HG03432 (cell line): ENCODE results near the gene IMPACT.

Experiments used
- ATAC-seq: cut with Tn5 transposase; IDR thresholded peaks from one replicate; pipeline ENCODE4 v1.9.1; 2021; ENCODE audit warnings: mild to moderate bottlenecking, moderate library complexity; ENCODE audit not compliant: unreplicated experiment

Gene IMPACT

GRCh38 chr18:24474406-24474805, 47.9 kb downstream of the IMPACT start:
- no peak for ATAC-seq

GRCh38 chr18:24475926-24476589, 49.6 kb downstream of the IMPACT start:
- no peak for ATAC-seq

GRCh38 chr18:24479371-24479770, 52.9 kb downstream of the IMPACT start:
- no peak for ATAC-seq

GRCh38 chr18:24482821-24483220, 56.4 kb downstream of the IMPACT start:
- no peak for ATAC-seq

- ATAC-seq, result no peak
Observed at GRCh38 chr18:24485681-24486080, 59.2 kb downstream of the IMPACT start.

- no peak for ATAC-seq
Observed at GRCh38 chr18:24486684-24487083, 60.2 kb downstream of the IMPACT start.

- ATAC-seq, result no peak
Observed at GRCh38 chr18:24488824-24489493, 62.5 kb downstream of the IMPACT start.

- no peak for ATAC-seq
Observed at GRCh38 chr18:24490539-24490938, 64.1 kb downstream of the IMPACT start.

GRCh38 chr18:24491927-24492834, 65.7 kb downstream of the IMPACT start:
- peak; percentile 83 for ATAC-seq

GRCh38 chr18:24494586-24494985, 68.1 kb downstream of the IMPACT start:
- ATAC-seq, result no peak

- no peak for ATAC-seq
Observed at GRCh38 chr18:24497031-24497754, 70.7 kb downstream of the IMPACT start.

GRCh38 chr18:24499814-24500213, 73.3 kb downstream of the IMPACT start:
- ATAC-seq, result no peak

GRCh38 chr18:24500217-24500616, 73.7 kb downstream of the IMPACT start:
- ATAC-seq, result no peak

- no peak for ATAC-seq
Observed at GRCh38 chr18:24500766-24501165, 74.3 kb downstream of the IMPACT start.

- ATAC-seq, result no peak
Observed at GRCh38 chr18:24502667-24503523, 76.4 kb downstream of the IMPACT start.
